ENCODE measurements around the gene FAM83C. TPM values are rescaled to one million over a fixed set of nuclear protein-coding genes. Genes with fewer than 3 reads are reported as not detected.

The FAM83C gene
- total and polyA plus RNA-seq, 2 donors (not counting 1 experiment from before 2014, with no cell fraction given) = 0.02 TPM; not detected in 1

DNA sequence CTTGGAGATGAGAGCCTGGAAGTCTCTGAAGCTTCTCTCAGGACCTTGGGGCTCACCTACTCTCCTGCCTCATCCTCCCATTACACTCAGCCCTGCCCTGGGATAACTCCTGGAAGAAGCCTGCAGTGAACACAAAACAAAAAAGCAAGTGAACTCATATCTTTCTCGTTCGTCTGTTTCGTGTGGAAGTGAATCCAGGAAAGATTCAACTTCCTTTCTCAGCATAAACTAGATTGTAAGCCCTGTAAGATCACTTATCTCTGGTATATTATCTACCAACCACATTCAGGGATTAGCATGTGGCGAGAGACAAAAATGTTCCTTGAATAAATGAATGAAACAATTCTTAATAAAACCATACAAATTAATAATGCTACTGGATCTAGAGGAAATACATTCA lies 36.5 kb upstream of the FAM83C start:
- Histone ChIP-seq H4K20me1 (ENCODE audit: control insufficient read depth, extremely low read depth, insufficient read depth, low read length) (no peaks in the 10 kb centered on the region), H3K9ac (ENCODE audit: insufficient read depth, low read length) (no peak overlapping the region), H3K9me3 (ENCODE audit: control insufficient read depth, insufficient read depth, low read depth, low read length) (no peaks in the 10 kb centered on the region), H3K4me1 (ENCODE audit: control insufficient read depth, extremely low read depth, insufficient read depth, low read length) (peaks cover 19% of the 10 kb centered on the region), H3K27me3 (ENCODE audit: control insufficient read depth, insufficient read depth, low read length) (no peaks in the 10 kb centered on the region), H3K4me2 (ENCODE audit: extremely low read depth, insufficient read depth, low read length) (no peak overlapping the region), H3K79me2 (ENCODE audit: control insufficient read depth, insufficient read depth, low read length) (no peaks in the 10 kb centered on the region), H3K36me3 (ENCODE audit: control insufficient read depth, insufficient read depth, low read length) (peaks cover 2% of the 10 kb centered on the region), H2AFZ (ENCODE audit: low read length) (no peak overlapping the region), H3K27ac (ENCODE audit: insufficient read depth, low read length) (no peak overlapping the region), H3K4me3 (replicated peaks in 1 of 4; ENCODE audit: control extremely low read depth in 1 of 4, insufficient read depth in 1 of 4, low read depth in 3 of 4, low read length in 4 of 4) (no peak overlapping the region)
- no peak for DNase-seq (ENCODE audit: low read depth in 2 of 2)
- no peak for TF ChIP-seq EZH2 (IDR thresholded peaks at IDR 0.05; ENCODE audit: low read length, missing control alignments)
- no peak for TF ChIP-seq CTCF (conservative IDR thresholded peaks at IDR 0.05 in 1 of 2, IDR thresholded peaks at IDR 0.05 in 1 of 2; ENCODE audit: low read depth in 1 of 2, low read length in 2 of 2)

DNA sequence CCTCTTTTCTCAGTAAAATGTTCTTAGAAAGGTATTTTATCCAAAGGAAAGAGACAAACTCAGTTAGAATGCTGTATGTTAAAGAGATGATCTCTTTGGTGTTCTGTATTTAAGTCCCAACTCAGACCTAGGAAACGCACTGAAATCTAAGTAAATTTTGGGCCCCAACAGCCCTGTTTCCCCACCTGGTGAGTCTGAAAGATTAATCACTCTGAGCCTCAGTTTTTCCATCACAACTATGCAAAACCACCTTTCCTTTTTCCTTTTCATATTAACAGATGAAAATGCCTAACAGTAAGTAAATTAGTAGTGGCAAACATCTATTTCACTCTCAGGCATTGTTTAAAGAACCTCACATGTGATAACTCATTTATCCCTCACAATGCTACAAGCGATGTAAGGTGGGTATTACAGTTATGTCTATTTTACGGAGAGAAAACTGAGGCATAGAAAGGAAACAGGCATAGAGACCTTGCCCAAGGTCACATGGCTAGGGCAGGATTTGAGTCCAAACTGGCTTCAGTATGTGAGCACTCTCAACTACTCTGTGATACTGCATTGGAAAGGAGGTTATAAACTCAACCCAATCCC lies 36.0 kb upstream of the FAM83C start:
- H2AFZ ChIP-seq (ENCODE audit: low read length) = no peak overlapping the region
- no peak overlapping the region for H3K27ac ChIP-seq (ENCODE audit: insufficient read depth, low read length)
- no peaks in the 10 kb centered on the region for H3K79me2 ChIP-seq (ENCODE audit: control insufficient read depth, insufficient read depth, low read length)
- H3K36me3 ChIP-seq (ENCODE audit: control insufficient read depth, insufficient read depth, low read length) = peaks cover 2% of the 10 kb centered on the region
- no peak overlapping the region for H3K4me2 ChIP-seq (ENCODE audit: extremely low read depth, insufficient read depth, low read length)
- no peak for DNase-seq (ENCODE audit: low read depth in 2 of 2)
- no peak for TF ChIP-seq EZH2 (IDR thresholded peaks at IDR 0.05; ENCODE audit: low read length, missing control alignments)
- no peak for TF ChIP-seq CTCF (conservative IDR thresholded peaks at IDR 0.05 in 1 of 2, IDR thresholded peaks at IDR 0.05 in 1 of 2; ENCODE audit: low read depth in 1 of 2, low read length in 2 of 2)
- no peaks in the 10 kb centered on the region for H4K20me1 ChIP-seq (ENCODE audit: control insufficient read depth, extremely low read depth, insufficient read depth, low read length)
- H3K4me3 ChIP-seq (replicated peaks in 1 of 4; ENCODE audit: control extremely low read depth in 1 of 4, insufficient read depth in 1 of 4, low read depth in 3 of 4, low read length in 4 of 4) = no peak overlapping the region
- H3K4me1 ChIP-seq (ENCODE audit: control insufficient read depth, extremely low read depth, insufficient read depth, low read length) = peaks cover 16% of the 10 kb centered on the region
- H3K9me3 ChIP-seq (ENCODE audit: control insufficient read depth, insufficient read depth, low read depth, low read length) = no peaks in the 10 kb centered on the region
- no peak overlapping the region for H3K9ac ChIP-seq (ENCODE audit: insufficient read depth, low read length)
- no peaks in the 10 kb centered on the region for H3K27me3 ChIP-seq (ENCODE audit: control insufficient read depth, insufficient read depth, low read length)

- H3K4me1 ChIP-seq (ENCODE audit: control insufficient read depth, extremely low read depth, insufficient read depth, low read length) = peaks cover 16% of the 10 kb centered on the region
- H4K20me1 ChIP-seq (ENCODE audit: control insufficient read depth, extremely low read depth, insufficient read depth, low read length) = no peaks in the 10 kb centered on the region
- no peak overlapping the region for H3K4me3 ChIP-seq (replicated peaks in 1 of 4; ENCODE audit: control extremely low read depth in 1 of 4, insufficient read depth in 1 of 4, low read depth in 3 of 4, low read length in 4 of 4)
- DNase-seq (ENCODE audit: low read depth in 2 of 2) = peak in 1 of 2 donors; percentile 48
- H3K9ac ChIP-seq (ENCODE audit: insufficient read depth, low read length) = no peak overlapping the region
- H3K36me3 ChIP-seq (ENCODE audit: control insufficient read depth, insufficient read depth, low read length) = peaks cover 2% of the 10 kb centered on the region
- no peak for TF ChIP-seq EZH2 (IDR thresholded peaks at IDR 0.05; ENCODE audit: low read length, missing control alignments)
- no peak for TF ChIP-seq CTCF (conservative IDR thresholded peaks at IDR 0.05 in 1 of 2, IDR thresholded peaks at IDR 0.05 in 1 of 2; ENCODE audit: low read depth in 1 of 2, low read length in 2 of 2)
- no peak overlapping the region for H3K4me2 ChIP-seq (ENCODE audit: extremely low read depth, insufficient read depth, low read length)
- no peaks in the 10 kb centered on the region for H3K27me3 ChIP-seq (ENCODE audit: control insufficient read depth, insufficient read depth, low read length)
- H3K79me2 ChIP-seq (ENCODE audit: control insufficient read depth, insufficient read depth, low read length) = no peaks in the 10 kb centered on the region
- no peaks in the 10 kb centered on the region for H3K9me3 ChIP-seq (ENCODE audit: control insufficient read depth, insufficient read depth, low read depth, low read length)
- H2AFZ ChIP-seq (ENCODE audit: low read length) = no peak overlapping the region
- H3K27ac ChIP-seq (ENCODE audit: insufficient read depth, low read length) = peak overlapping the region; percentile 24
Observed at GRCh38 chr20:35327074-35327976, 35.1 kb upstream of the FAM83C start.

Data from fibroblast of lung (primary cell).